Right lung (tissue), 5 donors: ENCODE data around the gene OXCT2. TPM values are rescaled to one million over a fixed set of nuclear protein-coding genes. Genes with fewer than 3 reads are reported as not detected.
"Not testable (repeated sequence)": the region's sequence is repeated elsewhere in the genome, so short reads cannot be mapped to it uniquely, and the experiment has no call there.

Source experiments
- DNase-seq, 2 donors: peaks; one replicate each; pipeline ENCODE4 v3.0.0-alpha.2; 2013
- polyA plus RNA-seq, 5 donors: library from polyadenylated mRNA; unstranded; fragments of 120-200 nt; gene quantifications; one replicate each; pipeline versions ENCODE4 v1.2.1 to v1.2.3, GENCODE V29; 2013; ENCODE audit warnings: inconsistent platforms in 1 of 5, low replicate concordance in 1 of 5; ENCODE audit not compliant: insufficient read length in 5 of 5, insufficient read depth in 1 of 5

Gene OXCT2
- polyA plus RNA-seq, 5 donors: 0.10 to 0.53 (median 0.18) TPM; not detected in 1

DNA sequence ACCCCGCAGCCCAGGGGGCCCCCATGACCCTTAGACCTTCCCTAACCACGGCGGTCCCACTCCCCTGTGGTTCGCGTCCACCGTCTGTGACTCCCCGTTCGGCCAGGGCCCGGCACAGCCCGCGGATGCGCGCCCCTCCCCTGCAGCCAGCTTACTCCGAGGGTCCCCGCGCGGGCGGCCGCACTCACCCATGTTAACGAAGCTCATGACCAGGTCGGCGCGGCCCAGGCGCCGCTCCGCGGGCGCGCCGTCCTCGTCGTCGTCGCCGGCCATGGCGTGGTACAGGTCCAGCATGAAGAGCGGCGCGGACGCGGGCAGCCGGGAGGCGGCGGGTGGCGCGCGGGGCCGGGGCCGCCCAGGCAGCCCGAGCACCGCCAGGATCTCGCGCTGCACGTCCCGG, 16.8 kb upstream of the OXCT2 start:
- not testable (repeated sequence) for DNase-seq

DNA sequence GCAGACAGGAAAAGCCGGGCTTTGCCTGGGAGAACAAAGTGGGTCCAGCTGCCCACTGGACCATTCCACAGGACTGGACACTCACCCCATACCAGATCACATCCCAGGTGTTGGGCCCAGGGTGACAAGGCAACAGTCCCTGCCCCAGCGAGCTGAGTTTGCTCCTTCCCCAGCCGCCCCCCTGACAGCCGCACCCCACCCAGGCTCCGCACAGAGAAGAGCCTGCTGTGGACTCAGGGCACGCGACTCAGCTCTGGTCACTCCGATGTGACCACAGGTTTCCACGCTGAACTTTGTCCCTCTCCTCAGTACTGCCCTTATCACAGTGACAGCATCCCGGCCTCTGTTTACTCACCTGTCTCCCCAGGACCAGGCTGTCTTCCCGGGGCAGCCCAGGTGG, 16.3 kb upstream of the OXCT2 start:
- no peak for DNase-seq

DNA sequence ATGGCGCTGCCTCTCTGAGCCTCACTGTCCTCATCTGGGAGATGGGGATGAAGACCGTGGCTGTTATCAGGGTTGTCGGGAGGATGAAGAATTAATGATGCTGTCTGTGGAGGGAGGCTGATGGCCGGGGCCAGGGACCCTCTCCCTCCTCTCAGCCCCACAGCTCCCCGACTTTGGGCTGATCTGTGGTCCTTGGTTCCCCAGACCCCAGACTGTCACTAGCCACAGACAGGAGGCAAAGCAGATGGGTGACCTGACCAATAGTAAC, 15.9 kb upstream of the OXCT2 start:
- not testable (repeated sequence) for DNase-seq

DNA sequence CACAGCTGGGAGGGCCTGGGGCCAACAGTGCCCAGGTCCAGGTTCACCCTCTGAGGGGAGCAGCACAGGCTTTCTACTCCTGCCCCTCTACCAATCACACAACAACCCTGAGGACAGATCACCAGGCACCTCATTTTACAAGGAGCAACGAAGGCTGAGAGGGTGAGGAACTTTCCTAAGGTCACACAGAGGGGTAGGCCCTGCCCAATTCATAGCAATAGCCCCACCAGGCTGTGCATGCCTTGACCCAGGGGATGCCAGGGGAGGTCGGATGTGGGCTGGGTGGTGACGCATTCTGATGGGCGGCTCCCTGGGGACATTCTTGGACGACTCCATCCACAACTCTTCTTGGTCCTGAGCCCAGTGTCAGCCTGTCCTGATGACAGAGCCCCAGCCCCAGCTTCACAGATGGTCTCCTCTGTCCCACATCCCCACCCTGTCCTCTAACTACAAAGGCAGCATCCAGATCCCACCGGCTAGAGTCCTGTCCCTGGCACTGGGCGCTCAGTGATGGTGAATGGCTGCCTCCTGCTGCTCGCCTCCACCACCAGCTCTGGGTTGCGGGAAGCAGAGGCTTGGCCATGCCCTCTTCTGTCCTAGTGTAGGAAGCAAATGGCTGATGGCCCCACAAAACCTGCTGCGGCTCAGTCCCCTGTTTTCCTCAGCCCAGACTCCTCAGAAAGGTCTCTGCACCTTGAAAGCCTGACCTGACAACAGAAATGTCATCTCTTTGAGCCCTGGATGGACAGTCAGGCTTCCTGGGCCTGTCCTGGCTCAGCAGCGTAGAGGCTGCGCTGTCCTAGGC, 15.4 kb upstream of the OXCT2 start:
- DNase-seq: not testable (repeated sequence)

DNA sequence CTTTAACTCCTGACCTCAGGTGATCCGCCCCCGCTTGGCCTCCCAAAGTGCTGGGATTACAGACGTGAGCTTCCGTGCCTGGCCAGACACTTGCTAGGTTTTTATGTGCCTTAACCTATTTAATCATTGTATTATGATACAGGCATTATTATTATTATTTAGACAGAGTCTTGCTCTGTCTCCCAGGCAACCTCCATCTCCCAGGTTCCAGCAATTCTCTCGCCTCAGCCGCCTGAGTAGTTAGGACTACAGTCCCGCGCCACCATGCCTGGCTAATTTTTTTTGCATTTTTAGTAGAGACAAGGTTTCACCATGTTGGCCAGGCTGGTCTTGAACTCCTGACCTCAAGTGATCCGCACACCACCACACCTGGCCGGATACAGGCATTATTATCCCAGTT, 11.5 kb upstream of the OXCT2 start:
- not testable (repeated sequence) for DNase-seq

DNA sequence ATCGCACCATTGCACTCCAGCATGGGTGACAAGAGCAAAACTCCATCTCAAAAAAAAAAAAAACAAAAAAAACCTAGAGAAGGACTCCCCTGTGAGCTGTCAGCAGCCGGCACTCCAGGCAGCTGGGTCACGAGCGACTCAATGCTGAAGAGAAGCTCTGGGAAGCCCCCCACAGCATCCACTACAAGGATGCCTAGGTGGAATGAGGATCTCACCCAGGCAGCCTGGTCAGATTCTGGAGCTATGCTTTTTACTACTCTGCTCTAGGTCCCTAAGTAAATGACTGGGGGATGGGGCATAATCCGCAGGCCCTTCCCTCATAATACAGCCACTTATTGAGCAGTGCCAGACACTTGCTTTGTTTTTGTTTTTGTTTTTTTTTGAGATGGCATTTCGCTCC, 11.0 kb upstream of the OXCT2 start:
- DNase-seq: no peak

DNA sequence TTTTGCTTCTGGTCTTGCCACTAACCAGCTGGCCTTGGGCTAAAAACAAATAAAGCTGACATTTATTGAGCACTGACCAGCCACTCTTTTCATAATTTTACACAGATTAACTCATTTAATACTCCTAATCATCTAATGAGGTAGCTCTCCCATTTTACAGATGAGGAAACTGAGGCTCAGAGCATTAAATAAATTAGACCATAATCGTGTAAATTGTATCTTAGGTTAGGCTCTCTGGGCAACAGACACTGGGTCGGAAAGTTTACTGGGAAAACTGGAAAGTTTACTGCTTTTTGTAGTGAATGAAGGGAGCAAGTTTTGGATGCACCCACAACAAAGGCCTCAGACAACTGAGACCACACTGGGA, 10.2 kb upstream of the OXCT2 start:
- DNase-seq: no peak

DNA sequence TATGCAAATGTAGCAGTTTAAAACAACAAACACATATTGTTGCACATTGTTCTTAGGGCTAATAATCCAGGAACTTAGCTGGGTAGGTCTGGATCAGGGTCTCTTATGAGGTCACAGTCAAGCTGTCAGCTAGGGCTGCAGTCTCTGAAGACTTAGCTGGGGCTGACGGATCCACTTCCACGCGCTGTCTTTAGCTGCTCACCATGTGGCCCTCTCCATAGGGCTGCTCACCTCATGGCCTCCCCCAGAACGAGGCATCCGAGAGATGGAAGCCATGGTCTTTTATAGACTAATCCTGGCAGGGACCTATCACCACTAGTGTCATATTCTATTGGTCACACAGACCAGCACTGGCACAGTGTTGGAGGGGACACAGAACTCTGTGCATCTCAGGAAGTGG, 8.7 kb upstream of the OXCT2 start:
- DNase-seq: no peak

DNA sequence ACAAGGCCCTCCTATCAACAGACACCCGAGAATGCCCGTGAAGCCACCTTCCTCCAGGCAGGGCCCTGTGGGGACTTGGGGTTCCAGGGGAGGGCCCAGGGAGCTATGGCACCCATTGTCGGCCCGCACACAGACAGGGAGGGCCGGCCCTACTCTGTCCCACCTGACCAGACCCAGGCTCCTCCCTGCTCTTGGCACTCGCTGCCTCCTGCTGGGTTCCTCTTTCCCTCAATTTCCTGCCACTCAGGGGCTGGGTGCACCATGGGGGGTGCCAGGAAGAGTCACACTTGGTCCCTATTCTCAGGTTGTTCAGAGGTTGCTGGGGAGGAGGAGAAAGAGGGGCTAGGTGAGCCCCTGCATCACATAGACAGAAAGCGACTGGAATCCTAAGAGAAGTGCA, 8.0 kb upstream of the OXCT2 start:
- no peak for DNase-seq

DNA sequence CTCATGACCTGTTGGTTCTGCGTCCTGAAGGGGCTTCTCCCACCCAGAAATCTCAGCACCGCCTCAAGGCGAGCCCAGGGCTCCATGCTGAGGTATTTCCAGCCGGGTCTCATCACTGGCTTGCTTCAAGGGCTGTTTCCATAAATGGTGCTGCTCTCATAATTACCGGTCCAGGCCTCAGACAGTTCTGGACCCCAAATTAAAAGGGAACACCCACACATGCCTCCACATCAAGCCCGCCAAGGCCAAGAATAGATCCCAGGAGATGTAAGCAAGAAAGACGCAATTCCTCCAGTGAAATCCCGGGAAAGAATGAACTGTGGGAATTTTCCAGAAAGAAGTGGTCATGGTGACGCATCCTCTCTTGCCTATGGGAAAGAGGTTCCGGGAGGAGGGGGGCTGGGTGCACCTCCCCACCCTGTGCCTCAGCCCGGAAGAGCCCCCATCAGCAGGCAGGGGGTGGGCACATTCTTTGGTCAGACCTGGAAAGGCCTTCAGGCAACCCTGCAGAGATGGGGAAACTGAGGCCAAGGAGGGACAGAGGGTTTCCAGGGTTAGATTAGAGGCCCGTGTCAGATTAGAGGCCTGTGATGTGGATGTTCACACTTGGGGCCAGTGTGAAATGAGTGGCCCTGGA, 7.4 kb upstream of the OXCT2 start:
- DNase-seq: not testable (repeated sequence)

DNA sequence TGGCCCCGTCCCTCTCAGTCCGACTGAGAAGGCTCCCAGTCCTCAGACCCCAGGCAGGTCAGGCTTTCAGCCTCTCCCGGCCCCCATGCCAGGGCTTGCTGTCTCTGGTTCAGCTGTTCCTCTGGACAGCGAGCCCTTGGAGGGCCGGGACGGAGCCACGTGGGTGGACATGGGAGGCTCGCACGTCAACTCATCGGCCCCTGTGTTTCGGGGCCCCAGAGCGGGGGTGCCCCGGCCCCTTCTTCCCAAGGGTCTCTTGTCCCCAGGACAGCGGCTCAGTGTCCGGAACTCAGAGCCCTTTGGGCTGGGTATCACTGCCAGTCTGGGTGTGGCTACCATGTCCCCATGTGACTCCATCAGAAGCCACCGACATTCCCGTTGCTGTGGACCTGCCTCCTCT, 6.7 kb upstream of the OXCT2 start:
- DNase-seq: not testable (repeated sequence)

DNA sequence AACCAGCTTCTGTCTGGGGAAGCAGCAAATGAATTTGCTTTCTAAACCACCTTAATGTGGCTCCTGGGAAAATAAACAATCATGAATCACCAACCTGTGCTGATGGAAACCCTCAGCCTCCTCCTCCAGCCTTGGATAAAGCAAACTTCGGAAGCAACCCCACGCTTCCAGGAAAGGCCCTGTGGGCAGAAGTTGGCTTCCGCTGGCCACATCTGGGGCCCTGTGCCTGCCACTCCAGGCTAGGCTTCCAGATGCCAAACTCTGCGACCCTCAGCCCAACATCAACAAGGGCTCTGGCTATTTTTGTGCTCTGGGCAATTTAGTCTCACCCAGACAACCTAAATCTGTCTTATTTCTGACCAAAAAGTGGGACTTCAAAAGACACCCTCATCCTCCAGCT, 6.2 kb upstream of the OXCT2 start:
- DNase-seq: no peak

DNA sequence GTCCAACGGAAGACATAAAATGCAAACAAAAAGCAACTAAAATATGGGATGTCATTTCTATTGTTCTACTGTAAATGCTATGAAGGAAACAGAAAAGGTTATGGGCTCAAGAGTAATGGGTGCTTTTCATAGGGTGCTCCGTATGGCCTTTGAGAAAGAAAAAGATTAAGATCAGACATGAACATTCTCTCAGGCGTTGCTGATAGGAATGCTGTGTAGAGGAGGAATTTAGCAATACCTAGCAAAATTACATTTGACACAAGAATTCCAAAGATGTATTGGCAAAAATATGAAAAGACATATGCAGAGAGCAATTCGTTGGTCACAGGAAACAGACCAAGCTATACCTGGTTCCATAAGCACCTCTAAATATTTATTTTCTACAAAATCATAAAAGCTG, 5.7 kb upstream of the OXCT2 start:
- no peak for DNase-seq

DNA sequence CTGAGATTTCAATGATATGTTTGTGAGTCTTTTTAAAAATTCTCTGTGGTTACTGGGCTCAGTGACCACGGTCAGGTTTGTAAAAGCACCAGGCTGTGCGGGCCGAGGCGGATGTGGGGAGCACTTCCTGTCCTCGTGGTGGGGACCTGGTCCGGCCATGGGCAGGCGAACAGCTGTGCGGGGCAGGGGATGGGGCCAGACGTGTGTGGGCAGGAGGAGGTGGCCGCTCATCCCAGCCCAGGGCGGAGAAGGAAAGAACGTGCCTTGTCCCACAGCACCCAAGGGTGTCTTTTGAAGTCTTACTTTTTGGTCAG, 5.2 kb upstream of the OXCT2 start:
- no peak for DNase-seq

DNA sequence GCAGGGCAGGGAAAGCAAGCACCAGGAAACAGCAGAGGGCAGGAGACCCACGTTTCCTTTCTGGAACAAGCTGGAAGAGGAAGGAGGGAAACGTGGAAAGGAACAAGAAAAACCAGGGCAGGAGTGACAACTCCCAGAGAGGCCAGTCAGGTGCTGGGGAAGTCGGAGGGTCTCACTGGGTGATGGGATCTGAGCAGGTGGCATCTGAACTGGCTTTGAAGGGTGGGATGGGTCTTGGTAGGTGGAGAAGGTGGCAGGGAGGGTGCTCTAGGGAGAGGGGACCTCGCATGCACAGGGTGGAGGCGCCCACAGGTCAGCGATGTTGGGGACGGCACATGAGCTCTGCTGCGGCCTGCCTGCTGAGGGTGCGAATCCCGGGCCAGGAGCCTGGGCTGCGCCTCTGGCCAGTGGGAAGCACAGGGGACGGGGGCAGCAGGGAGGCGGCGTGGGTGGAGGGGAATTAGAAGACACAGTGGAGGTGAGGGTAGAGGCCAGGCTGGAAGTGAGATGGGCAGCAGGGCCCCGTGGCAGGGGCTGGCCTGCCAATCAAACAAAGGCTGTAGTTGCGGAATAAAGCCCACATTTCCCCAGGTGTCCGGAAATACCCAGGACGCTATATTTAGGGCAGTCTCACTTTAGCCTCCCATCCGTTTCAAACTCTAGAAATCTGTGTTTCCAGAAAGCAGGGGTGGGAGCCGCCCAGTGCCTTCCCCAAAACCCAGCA, 4.7 kb upstream of the OXCT2 start:
- DNase-seq: not testable (repeated sequence)

DNA sequence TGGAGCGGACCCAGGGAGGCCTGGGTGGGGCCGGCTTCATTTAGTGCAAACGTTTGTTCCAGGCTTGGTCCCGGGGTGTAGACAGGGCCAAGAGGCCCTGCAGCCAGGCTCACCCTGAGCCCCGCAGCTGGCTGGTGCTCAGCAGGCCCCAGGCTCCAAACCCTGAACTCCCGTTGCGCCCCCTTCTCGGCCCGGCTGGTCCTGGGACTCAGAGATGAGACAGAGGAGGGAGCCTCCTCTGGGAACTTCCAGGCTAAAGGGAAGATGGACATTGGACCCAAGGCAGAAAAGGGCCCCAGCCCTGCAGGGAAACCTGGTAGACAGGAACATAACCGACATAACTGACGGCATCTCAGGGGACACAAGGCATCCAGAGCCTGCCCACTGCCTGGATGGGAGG, 4.0 kb upstream of the OXCT2 start:
- not testable (repeated sequence) for DNase-seq

DNA sequence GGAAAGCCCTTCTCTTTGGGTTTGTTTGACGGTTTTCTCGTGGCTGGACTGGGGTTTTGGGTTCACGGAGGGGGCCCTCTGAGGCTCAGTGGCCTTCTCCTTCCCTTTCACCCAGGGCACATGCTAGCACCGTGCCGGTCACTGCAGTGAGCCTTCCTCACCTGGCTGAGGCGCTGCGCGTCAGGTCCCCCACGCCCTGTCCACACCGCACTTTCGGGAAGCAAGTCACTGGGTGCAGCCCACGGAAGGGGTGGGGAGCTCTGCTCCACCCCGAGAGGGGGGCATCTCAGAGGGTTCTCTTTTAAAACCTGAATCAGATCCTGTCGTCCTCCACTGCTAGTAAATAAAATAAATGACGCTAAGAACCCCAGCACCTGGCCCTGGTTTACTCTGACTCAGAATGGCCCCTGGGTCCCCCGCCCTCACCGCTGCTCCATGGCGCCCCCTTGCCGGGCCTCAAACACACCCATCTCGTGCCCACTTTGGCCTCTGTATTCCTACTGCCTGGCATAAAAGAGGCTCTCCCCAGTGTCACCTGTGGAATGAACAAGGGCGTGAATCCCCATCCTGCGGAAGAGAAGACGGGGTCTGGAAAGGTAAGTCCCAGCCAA, 2.3 kb upstream of the OXCT2 start:
- DNase-seq: not testable (repeated sequence)

DNA sequence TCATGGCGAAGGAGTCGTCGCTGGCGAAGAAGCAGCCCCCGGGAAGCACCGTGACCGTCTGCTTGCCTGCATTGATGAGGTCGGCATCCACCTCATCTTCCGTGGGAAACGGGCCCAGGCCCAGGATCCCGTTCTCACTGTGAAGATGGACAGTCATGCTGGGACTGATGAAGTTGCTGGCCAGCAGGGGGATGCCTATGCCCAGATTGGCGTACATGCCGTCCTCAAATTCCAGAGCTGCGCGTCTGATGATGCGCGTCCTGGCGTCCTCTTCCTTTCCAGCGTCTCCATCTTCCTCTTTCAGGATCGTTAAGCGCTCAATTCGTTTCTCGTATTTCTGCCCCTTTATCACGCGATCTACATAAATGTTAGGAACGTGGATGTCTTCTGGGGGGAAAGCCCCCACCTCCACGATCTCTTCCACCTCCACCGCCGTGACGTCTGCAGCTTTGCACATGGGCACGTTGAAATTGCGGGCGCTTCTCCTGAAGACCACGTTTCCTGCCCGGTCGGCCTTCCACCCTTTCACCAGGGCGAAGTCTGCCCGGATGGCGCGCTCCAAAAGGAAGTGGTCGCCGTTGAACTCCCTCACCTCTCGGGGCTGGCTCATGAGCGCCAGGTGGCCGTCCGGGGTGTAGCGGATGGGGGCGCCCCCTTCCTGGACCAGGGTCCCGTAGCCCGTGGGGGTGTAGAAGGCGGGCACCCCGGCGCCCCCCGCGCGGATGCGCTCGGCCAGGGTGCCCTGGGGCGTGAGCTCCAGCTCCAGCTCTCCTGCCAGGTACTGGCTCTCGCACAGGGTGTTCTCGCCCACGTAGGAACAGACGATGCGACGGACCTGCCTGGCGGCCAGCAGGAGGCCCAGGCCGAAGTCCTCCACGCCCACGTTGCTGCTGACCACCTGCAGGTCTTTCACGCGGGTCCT, 787 bp downstream of the OXCT2 start:
- DNase-seq: not testable (repeated sequence)

DNA sequence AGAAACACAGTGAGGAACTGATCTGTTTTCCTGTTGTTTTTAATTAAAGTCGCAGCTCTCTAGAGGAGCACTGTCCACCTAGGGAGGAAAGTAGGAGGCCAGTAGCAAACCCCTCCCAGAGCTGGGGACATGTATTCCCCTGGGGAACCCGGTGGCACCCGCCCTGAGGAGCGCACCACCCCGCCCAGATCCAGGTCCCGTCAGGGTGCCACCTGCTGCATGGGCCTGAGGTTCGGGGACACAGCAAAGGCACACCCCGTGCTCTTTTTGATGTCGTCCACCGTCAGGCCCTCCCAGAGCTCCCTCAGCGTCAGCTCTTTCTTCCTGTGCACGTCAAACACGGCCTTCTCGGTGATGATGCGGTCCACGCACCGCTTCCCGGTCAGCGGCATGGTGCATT, 1.6 kb downstream of the OXCT2 start:
- DNase-seq: not testable (repeated sequence)

DNA sequence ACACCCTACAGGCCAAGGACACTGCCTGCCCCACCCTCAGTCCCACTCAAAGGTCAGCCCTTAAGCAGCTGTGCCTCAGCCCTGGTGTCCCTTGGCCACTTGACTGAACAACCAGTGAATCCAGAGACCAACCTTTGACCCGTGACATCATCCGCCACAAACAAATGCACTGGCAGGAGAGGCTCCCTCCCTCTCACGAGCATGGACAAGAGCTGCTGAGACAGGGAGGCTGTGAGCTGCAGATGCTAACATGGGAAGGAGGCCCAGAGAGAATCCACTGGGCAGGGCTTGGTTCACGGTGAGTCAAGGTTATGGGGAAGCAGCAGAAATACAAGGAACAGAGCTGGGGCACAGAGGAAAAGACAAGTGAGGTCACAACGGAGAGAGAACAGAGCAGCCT, 4.7 kb downstream of the OXCT2 start:
- not testable (repeated sequence) for DNase-seq

DNA sequence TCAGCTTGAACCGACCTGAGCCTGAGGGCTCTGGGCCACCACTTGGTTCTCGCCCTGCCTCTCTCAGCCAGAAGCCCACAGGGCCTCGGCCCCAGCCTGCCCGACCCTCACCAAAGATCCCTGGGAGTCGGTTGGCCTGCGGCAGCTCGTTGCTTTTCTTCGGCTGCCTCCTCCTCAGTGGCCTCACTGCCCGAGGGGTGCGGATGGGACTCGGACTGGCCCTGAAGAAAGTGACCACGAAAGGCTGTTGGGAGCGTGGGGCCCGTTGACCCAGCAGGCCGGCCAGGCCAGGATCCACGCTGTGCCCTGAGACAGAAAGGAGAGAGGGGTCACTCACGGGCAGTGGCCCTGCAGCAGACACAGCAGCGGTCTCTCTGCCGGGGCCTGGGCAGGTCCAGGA, 6.6 kb downstream of the OXCT2 start:
- not testable (repeated sequence) for DNase-seq
